Skeletal muscle cell (primary cell): ENCODE data around the gene EPHA2.
A peak's percentile ranks its signal among the peaks of the same experiment; 100 is the strongest.
"Not testable (repeated sequence)": the region's sequence is repeated elsewhere in the genome, so short reads cannot be mapped to it uniquely, and the experiment has no call there.

Source experiments
- DNase-seq: peaks from one replicate; pipeline ENCODE4 v3.0.0-alpha.2; 2010; ENCODE audit warnings: low read depth
- H3K4me3 ChIP-seq: 2 replicates; pipeline ENCODE4 v1.5.1; 2011; ENCODE audit warnings: low read depth, mild to moderate bottlenecking, control low read depth, low read length, moderate library complexity

The EPHA2 gene

DNA sequence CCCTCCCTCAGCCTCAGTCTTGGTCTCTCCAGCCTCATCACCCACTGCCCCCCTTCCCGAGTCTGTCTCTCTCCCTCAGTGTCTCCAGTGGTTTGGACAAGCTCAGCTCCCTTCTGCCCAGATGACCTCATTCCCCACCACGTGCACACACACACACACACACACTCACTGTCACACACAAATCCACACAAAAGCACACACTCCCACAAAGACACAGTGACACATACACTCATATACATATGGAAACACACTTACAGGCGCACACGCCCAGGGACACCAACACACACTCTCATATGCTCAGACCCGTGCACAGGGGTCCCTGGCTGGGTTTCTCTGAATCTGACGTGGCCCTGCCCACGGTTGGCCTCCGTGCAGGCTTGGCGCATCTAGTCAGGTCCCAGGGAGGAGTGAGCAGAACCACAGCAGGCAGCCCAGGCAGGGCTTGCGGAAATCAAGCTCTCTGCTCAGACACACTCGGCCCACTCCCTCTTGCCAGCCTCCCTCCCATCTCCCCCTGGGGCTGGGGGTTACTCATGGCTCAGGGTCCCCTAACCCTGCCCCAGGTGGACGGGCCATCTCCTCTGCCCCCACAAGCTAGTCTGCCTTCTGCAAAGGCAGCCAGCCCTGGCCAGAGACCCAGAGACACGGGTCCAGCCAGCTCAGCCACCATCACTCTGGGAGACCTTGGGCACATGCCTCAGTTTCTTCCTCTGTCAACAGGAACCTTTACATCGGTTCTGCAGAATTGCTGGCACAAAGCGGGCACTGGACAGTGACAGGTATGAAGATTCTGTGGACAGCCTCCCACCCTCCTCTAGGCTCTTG is 43.9 kb downstream of the EPHA2 start:
- peak; percentile 58 for DNase-seq

DNA sequence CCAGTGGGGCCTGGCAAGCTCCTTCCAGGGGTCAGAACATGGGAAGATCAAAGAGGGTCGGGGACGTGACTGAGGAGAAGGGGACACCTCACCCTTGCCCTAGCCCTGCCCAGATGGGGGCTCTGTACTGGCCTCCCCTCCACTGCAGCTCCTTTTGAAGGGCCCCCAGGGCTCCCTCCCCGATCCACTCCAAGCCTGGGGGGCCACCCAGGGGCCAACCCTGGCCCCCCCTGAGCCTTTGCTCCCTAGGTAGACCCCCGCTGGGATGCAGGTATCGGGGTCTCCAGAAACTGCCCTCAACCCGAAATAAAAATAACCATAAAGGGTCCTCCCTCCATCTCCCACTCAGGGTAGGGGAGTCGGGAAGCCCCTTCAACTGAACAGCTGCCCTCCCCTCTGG is 45.0 kb downstream of the EPHA2 start:
- no peak for DNase-seq

More for the DNA sequence above, 43.9 kb downstream of the EPHA2 start:
- H3K4me3 ChIP-seq = no peak overlapping the region

DNA sequence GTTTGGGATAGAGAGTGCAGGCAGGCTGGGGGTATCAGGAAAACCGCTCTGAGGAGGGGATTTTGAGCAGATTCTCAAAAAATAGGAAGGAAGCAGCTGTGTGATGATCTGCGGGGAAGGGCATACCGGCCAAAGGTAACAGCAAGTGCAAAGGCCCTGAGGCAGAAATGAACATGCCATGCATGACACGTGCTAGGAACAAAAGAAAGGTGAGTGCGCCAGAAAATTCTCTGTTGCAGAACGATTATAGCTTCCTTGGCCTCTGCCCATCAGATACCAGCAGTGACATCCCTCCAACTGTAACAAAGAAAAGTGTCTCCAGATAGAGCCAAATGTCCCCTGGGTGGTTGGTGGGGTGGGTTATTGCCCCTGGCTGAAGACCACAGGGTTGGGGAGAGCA is 45.4 kb downstream of the EPHA2 start:
- no peak for DNase-seq
- no peak overlapping the region for H3K4me3 ChIP-seq

More for the DNA sequence above, 45.0 kb downstream of the EPHA2 start:
- no peak overlapping the region for H3K4me3 ChIP-seq

DNA sequence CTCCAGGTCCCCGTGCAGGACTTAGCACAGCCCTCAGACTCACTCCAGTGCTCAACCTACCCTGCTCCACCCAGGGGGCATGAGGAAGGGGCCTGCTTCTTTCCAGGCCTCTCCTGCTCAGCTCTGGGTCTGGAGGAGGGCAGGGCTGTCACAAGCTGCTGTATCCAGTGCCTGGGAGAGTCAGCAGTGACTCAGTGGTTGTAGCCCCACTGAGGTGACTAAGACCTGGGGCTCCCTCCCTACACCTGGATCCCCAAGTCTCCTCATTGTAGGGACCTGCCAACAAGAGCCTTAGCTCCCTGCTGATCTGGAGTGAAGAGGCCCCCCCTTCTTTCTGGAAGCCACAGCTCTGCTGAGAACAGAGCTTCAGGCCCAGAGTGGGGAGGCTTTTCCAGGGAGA is 46.3 kb downstream of the EPHA2 start:
- H3K4me3 ChIP-seq = no peak overlapping the region
- no peak for DNase-seq

DNA sequence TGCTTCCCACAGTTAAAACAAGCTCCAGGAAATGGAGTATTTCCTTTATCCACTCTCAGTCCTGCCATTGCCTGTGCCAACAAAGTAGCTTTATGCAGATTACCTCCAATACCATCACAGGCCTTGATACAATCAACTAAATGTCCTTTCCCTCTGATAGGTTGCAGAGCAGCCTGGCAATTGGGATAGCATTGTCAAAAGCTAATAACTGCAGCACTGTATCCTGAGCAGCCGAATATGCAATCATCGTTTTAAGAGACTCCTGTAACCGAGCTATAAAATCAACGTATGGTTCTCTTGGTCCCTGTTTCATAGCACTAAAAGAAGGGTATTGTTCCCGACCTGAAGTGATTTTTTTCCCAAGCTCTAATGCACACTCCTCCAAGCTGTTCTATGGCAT is 48.8 kb downstream of the EPHA2 start:
- not testable (repeated sequence) for H3K4me3 ChIP-seq, DNase-seq

DNA sequence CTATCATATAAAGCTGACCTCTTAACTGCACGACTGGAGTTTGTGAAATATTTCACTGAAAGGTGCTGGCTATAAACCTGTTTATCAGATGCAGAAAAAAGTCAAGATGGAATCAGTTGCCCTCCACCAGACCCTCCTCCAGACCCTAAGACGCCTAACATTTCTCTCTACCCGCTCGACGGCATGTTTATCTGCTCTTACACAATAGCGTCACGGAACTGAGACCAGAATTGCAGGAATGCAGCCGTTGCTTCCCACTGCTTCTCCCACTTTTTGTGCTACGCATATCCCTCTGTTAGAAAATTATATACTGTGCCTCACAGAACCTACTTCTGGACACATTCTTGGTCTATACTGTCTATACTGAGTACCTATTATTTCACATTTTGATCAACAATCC is 54.2 kb downstream of the EPHA2 start:
- no peak for DNase-seq
- no peak overlapping the region for H3K4me3 ChIP-seq

DNA sequence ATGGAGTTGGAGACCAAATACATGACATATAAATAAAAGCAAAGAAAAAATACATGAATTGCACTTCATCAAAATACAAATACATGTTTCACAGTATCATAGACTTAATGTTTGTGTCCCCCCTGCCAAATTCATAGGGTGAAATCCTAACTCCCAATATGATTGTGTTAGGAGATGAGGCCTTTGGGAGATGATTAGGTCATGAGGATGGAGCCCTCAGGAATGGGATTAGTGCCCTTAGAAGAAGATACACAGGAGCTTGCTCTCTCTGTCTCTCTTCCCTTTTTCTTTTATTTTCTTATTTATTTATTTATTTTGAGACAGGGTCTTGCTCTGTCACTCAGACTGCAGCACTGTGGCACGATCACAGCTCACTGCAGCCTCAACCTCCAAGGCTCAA is 56.5 kb downstream of the EPHA2 start:
- no peak overlapping the region for H3K4me3 ChIP-seq
- DNase-seq = no peak

DNA sequence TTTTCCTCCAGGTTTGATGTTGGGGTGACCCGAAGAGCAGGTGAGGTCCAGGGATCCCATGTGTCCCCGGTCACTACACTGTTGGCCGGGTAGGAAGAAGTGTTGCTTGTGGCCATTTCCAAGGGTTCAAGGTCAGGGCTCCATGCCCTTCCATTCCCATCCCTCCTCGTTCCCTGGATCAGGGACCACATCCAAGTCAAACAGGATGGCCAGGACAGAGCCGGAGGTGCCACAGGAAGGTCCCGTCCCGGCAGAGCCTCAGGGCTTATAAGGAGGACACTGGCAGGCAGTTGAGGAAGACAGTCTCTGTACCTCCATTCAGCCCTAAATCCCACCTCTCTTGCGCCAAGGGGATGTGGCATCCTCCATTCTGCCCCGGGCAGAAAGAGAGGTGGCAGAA is 60.4 kb downstream of the EPHA2 start:
- H3K4me3 ChIP-seq = no peak overlapping the region
- no peak for DNase-seq

DNA sequence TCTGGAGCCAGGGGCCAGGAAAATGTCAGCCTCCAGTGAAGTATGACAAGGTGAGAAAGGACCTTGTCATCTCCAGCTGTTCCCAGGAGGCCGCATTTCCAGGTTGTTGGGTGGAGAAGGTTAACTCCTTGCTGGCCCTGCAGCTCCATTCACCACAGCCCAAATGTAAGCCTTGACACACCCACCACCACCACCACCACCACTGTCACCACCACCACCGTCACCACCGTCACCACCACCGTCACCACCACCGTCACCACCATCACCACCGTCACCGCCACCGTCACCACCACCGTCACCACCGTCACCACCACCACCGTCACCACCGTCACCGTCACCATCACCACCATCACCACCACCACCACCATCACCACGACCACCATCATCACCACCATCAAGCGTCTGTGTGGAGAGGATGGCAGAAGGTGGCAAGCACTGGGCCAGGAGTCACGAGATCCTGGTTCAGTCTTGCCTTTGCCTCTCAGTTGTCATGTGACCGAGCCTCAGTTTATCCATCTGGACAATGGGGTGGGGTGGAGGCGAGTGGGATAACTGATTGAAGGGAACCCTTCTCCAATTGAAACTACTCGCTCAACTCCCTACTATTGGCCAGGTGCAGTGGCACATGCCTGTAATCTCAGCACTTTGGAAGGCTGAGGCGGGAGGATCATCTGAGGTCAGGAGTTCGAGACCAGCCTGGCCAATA is 61.3 kb downstream of the EPHA2 start:
- DNase-seq = no peak
- H3K4me3 ChIP-seq = no peak overlapping the region

DNA sequence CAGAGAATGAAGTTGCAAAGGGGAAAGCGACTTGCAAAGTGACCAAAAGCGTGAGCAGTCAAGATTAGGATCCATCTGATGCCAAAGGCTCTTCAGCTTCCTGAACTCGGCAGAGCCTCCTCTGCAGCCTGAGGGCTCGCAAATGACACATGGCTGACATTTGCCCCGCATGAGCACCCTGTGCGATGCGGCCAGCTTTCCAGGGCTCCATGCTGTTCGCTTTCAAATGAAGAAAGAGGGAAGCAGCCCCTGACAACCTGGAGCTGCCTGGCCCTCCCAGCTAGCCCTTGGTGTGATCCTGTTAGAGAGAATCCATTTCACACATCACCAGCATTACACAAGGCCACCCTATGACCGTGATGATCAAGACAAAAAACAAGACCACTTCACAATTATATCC is 62.3 kb downstream of the EPHA2 start:
- H3K4me3 ChIP-seq = no peak overlapping the region
- no peak for DNase-seq

DNA sequence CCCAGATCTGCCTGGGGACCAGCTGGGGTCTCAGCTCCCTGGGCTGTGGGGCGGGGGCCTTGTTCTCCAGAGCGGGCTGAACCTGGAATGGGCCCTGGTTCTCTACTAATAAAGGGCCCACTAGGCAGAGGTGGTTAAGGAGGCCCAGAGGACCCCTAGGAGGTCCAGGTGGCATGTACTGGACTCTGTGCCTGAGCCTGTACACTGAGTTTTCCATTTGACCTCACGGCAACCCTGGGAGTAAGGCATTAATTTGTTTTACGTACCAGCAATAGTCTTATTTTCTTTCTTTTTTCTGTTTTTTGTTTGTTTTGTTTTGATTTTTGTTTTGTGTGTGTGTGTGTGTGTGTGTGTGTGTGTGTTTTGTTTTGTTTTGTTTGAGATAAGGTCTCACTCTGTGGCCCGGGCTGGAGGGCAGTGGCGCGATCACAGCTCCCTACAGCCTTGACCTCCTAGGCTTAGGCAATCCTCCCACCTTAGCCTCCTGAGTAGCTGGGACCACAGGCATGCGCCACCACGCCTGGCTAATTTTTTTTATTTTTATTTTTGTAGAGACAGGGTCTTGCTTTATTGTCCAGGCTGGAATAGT is 62.9 kb downstream of the EPHA2 start:
- no peak for DNase-seq
- no peak overlapping the region for H3K4me3 ChIP-seq

DNA sequence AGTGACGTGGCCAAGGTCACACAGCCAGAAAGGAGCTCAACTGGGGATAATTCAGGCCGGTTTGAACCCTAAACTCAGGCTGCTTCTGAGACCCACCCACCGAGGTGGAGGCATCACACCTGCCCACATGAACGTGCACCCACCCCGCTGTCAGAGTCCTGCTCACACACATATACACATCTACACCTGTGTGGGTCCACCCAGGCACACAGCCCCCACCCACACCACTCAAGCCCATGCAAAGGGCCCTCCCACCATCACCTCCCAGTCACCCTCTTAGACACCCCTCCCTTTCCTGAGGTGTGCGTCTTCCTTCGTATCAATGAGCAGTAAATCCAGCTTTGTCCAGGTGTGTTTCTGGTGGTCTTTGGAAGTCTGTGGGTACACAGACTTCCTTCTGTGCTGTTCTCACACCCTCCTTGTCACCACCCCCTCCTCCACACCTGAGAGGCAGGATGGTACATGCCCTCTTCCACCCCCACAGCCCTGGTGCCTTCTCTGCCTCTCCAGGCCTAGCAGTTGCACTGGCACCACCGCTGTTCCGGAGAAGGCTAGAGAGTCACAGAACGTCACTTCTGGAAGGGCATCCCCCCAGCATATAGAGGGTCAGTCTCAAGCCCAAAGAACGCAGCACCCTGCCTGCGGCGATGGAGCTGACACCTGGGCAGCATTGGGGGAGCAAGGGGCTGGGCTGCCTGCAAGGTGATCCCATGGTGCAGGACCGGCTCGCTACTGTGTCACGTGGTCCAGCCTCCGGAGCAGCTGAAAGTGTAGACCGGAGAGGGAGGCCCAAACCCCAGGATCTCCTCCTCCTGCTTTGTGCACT is 63.6 kb downstream of the EPHA2 start:
- H3K4me3 ChIP-seq = no peak overlapping the region
- DNase-seq = no peak

DNA sequence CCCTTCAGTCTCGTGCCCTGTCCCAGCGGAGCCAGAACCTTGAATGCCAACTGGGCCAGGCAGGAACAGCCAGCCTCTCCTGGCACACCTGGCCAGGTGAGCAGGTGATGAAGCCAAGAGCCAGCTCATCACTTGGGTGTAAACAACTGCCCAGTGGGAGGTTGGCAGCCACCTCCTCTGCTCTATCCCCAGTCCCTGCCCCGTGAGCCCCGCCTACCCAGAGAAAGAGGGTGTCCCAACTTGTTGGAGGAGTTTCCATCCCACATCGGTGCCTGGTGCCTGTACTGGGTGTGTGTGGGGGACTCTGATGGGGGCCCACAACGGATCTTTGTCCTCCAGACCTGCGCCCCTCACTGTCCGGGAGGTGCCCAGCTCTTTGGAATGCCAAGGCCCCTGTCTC is 64.6 kb downstream of the EPHA2 start:
- no peak for DNase-seq

DNA sequence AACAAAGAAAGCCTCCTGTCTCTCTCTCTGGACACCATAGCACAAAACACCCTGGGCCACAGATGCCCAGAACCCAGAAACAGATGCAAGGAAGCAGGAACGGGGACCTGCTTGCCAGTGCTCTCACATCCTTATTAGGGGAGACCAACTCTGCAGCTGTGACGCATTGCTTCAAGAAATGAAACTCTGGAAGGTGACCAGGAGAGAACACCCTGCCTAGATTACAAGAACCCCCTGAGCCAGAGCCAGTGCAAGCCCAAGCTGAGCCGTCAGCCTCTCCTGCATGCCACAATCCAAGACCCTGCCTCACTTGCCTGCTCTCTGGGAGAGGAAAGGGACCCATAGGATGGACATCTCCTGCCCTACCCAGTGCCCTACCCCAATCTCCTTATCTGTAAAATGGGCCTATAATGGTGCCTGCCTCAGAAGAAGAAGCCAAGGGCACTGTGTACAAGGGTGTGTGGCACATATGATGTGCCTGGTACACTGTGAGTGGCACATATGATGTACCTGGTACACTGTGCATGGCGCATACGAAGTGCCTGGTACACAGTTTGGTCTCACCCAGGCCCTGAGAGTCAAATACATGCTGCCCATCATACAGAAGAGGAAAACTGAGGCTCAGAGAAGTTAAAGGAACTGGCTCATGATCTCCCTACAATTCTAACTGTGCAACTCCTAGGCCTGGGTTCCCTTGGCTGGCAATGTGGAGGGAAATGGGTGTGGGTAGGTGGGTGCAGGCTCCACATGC is 65.6 kb downstream of the EPHA2 start:
- no peak overlapping the region for H3K4me3 ChIP-seq
- DNase-seq = no peak

More for the DNA sequence above, 64.6 kb downstream of the EPHA2 start:
- no peak overlapping the region for H3K4me3 ChIP-seq

DNA sequence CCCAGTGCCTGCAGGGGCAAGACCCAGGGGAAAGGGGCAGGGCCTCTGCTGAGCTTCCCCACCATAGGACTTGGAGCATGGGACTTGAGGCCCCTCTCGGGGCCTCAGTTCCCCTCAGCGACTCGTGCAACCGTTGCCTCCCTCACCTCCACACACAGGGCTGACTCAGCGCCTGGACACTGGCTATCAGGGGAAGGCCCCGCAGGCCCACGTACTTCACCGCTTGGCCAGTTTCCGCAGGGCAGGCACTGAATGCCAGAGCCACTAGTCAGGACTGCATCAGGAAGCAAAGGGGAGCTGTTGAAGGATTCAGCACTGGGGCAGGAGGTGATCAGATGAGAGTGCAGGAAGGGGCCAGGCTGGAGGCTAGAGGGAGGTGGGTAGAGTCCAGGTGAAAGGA is 66.9 kb downstream of the EPHA2 start:
- H3K4me3 ChIP-seq = no peak overlapping the region
- DNase-seq = no peak

DNA sequence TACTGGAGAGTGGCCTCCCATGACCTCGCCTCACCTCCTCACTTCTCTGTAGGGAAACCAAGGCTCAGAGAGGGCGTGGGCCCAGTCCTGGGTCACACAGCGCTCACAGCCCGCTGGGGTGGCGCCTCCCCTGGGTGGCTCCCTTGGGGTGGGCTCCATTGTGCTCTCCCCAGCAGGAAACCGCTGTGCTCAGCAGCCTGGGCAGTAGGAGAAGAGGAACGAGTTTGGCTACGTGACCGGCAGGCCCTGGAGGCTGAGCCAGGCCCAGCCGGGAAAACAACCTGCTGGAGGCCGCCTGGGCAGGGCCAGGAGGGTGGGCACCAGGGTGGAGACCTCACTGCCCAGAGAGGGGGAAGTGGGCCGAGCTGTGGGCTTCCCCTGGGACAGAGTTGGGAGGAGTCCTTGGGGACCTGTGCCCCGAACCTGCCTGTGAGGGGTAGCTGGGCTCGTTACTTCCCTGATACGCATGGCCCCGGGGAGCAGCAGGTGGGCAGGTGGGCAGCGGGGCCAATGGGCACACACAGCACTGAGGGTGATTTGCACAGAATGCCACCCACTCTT is 67.4 kb downstream of the EPHA2 start:
- DNase-seq = no peak
- H3K4me3 ChIP-seq = no peak overlapping the region

DNA sequence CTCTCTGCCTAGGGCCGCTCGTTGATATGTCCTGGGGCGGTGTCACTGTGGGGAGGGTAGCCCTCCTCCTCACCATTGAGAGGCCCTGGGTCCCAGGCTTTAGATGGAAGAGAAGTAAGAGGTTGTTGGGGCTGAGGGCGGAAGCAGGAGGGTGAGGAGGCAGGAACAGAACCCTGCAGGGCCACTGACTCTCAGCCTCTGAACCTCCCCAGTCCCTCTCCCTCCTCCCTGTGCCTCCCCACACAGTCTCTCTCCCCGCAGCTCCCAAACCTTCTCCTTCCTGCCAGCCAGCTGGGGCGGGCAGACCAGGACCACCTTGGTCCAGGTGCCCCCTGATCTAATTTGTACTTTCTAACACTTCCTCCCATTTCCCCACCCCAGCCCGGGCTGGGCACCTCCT is 68.1 kb downstream of the EPHA2 start:
- no peak overlapping the region for H3K4me3 ChIP-seq
- no peak for DNase-seq

DNA sequence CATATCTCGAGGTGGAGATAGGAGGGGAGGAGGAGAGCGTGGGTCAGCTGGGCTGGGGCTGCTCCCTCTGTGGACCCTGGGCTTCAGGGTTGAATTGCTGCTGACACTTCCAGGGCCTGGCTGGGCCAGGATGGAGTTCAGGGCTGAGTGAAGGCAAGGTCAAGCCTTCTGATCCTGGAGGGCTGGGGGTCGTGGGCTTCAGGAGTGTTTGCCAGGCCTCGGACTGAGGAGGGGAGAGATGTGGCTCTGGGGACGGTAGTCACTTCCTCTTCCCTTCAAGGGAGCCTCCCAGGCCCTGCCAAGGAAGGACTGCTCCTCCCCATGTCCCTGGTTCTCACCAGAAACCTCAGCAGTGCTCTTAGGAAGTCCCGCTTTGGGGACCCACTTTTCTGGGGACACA is 70.3 kb downstream of the EPHA2 start:
- no peak for DNase-seq
- H3K4me3 ChIP-seq = no peak overlapping the region

DNA sequence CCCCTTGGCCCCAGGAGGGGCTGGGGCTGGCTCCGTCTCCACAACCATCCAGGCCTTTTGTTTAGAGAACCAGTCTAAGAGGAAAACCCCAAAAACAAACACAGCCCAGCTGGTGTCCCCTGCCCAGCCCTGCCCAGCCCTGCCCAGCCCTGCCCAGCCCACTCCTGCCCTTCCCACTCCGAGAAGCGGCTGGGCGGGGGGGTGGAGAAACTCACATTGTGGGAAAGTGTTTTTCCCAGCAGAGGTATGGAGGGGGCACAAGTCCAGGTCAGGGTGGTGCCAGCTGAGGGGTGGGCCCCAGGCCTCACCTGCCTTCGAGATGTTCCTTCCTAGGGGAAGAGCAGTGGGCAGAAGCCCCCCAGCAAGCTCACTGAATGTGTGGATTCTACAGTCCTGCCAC is 72.4 kb downstream of the EPHA2 start:
- DNase-seq = no peak
- H3K4me3 ChIP-seq = no peak overlapping the region
